NK-92 (cell line): ENCODE measurements around the gene AGTPBP1.

Experiments
- DNase-seq: peaks from one replicate; lab custom pipeline; 2025; ENCODE audit not compliant: unreplicated experiment; lab: John Stamatoyannopoulos, UW

Gene AGTPBP1

GRCh38 chr9:85553475-85553874 lies 188.3 kb downstream of the AGTPBP1 start:
- DNase-seq, result no peak

- DNase-seq, result no peak
Observed at GRCh38 chr9:85547599-85547998, 194.2 kb downstream of the AGTPBP1 start.

GRCh38 chr9:85543196-85543595 lies 198.6 kb downstream of the AGTPBP1 start:
- no peak for DNase-seq

DNA sequence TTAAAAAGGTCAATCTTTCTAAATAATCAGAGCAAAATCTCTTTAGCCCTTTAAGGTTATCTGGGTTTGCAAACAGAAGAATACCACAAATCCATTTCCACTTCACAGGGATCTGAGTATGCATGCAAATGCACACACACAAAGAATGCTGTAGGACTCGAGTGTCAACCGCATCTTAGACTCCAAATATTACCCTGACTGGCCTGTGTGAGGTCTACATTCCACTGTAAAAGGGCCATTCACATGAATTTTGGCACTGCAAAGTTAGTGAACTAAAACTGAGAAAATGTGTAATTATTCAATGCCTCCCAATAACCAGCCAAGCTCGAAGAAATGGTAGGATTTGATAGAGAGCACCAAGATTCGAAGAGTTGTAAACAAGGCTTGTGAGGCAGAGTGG lies 199.9 kb downstream of the AGTPBP1 start:
- DNase-seq, result no peak

- no peak for DNase-seq
Observed at GRCh38 chr9:85536514-85536913, 205.2 kb downstream of the AGTPBP1 start.

GRCh38 chr9:85536076-85536475 lies 205.7 kb downstream of the AGTPBP1 start:
- no peak for DNase-seq

DNA sequence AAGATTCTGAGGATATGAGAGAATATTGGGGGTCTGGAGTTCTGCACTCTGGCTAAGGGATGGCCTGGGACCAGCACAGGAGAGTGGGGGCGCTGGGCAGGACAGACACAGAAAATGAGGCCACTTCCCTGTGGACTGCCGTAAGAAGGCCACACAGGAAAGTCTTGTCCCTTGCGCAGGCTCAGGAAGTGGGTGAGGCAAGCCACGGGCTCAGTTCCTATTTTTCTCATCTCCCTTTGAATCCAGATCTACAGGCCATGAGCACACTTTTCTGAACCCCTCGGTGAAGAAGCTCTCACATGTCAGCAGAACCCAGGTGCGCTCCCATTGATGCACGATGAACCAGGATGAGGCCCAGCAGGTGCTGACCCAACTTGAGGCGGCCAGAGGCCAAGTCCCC lies 207.4 kb downstream of the AGTPBP1 start:
- DNase-seq, result no peak

DNA sequence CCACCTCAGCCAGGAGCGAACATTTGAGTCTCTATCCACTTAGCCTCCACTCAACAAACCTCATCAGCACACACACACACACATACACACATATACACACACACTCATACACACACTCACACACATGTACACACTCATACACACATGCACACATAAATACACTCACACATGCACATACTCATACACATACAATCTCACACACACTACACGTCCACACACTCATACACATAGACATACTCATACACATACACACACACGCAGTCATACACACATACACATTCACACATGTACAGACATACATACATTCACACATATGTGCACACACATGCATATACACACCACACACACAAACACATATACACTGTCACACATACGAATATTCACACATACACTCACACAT lies 208.2 kb downstream of the AGTPBP1 start:
- DNase-seq, result no peak

- DNase-seq, result no peak
Observed at GRCh38 chr9:85530721-85531120, 211.0 kb downstream of the AGTPBP1 start.

GRCh38 chr9:85528607-85529006 lies 213.1 kb downstream of the AGTPBP1 start:
- no peak for DNase-seq

DNA sequence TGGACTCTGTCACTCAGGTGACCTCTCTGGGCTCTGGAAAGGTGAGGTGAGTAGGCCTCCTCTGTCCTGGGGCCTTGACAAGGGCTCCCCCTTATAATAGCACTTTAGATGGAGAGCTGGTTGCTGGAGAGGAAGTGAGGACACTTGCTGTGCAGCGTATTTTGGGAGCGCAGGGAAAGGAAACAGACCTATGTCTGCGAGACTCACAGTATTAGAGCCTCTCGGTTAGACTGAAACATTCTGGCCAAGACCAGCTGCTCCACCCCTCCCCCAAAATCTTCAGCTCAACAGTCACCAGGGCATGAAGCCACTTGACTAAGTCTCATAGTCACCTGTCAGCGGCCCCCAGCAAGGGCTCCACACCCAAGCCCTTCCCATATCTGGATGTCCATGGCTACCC lies 213.6 kb downstream of the AGTPBP1 start:
- no peak for DNase-seq

- DNase-seq, result no peak
Observed at GRCh38 chr9:85527331-85528020, 214.3 kb downstream of the AGTPBP1 start.

DNA sequence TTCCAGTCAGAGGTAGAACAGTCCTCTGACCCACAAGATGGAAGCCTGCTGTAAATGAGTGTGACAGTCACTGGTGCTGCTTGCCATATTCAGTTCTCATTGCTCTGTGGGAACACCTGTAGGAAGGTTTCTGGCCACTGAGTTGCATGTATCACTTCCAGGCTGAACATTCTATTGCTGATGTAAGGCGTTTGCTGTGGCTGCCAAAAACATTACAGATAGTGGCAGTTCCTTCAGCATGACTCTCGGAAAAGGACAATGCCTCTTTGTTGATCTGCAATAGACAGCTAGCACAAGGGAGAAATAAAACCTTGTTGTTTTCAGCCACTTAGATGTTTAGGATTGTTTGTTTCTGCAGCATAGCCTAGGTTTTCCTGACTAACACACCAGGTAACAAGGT lies 217.2 kb downstream of the AGTPBP1 start:
- no peak for DNase-seq

GRCh38 chr9:85523202-85523601 lies 218.6 kb downstream of the AGTPBP1 start:
- DNase-seq, result no peak

- DNase-seq, result no peak
Observed at GRCh38 chr9:85522459-85523092, 219.2 kb downstream of the AGTPBP1 start.

- no peak for DNase-seq
Observed at GRCh38 chr9:85521371-85522197, 220.2 kb downstream of the AGTPBP1 start.

DNA sequence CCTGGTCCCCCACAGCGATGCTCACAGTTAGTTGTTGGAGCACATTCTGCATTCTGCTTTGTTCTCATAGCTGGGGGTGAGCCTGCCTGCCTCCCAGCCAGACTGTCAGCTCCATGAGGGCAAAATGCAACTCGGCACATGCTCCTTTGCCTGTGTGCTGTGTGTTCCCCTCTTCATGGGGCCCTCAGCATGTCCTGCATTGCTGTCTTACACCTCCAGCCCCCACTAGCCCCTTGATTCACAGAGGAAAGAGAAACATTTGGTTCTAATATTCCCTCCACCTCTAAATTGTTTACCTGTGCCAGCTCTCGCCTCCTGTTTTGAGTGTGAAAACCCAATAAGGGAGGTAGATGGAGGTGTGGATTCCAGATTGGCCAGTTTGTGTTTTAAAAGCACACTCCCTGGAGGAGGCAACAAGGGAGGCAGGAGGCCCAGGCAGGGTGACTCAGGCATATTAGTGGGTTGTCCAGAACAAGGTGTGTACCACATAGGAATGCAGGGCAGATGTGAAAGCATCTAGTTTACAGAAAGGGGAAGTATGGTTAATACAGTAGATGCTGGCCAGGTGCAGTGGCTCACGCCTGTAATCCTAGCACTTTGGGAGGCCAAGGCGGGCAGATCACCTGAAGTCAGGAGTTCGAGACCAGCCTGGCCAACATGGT lies 224.6 kb downstream of the AGTPBP1 start:
- no peak for DNase-seq

DNA sequence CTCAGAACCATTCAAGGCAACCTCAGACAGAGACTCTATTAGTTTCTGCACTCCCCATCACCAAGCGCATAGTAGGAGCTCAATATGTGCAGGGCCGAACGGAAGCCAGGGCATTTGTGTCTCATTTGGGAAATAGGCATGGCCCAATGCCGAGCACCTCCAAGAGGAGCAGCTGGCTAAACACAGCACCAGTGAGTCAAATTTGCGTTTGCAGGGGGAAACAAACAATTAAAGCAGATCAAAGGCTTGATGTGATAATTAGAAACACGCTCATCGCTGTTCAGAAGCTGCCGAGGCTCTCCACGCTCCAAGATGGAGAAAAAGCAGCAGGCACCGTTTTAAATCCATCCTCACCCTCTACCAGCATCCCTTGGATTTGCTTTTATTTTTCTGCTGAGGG lies 225.3 kb downstream of the AGTPBP1 start:
- no peak for DNase-seq

- DNase-seq, result no peak
Observed at GRCh38 chr9:85515021-85515420, 226.7 kb downstream of the AGTPBP1 start.

DNA sequence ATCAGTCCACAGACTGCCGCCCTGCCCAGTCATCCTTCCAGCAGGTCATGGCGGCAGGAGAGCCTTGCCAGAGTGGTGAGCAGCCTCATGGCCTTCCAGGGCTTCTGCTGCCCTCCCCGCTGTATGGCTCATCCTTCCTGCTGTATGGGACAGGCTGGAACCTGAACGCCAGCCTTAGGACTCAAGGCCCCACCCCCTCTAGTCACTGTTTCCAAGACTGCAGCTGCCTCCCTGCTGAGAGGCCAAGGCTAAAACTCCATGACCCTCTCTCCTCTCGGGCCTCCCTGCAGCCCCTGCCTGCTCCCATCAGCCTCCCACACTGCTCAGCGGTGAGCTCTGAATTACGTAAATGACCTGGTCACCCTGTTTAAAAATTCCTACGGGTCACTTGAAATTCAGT lies 227.5 kb downstream of the AGTPBP1 start:
- no peak for DNase-seq

GRCh38 chr9:85511746-85512145 lies 230.0 kb downstream of the AGTPBP1 start:
- DNase-seq, result no peak
